Measurements from ENCODE around the gene USF1. TPM values are rescaled to one million over a fixed set of nuclear protein-coding genes. Genes with fewer than 3 reads are reported as not detected.
A peak's percentile ranks its signal among the peaks of the same experiment; 100 is the strongest.
"Not testable (repeated sequence)": the region's sequence is repeated elsewhere in the genome, so short reads cannot be mapped to it uniquely, and the experiment has no call there.

The USF1 gene
- total RNA-seq, 1 experiment from 2014 or later = 61.2 TPM

DNA sequence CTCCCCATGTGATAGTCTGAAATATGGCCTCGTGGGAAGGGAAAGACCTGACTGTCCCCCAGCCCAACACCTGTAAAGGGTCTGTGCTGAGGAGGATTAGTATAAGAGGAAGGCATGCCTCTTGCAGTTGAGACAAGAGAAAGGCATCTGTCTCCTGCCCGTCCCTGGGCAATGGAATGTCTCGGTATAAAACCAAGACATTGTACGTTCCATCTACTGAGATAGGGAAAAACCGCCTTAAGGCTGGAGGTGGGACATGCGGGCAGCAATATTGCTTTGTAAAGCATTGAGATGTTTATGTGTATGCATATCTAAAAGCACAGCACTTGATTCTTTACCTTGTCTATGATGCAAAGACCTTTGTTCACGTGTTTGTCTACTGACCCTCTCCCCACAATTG, 28.6 kb downstream of the USF1 start:
- not testable (repeated sequence) for H3K9me3 ChIP-seq (ENCODE audit: low read length)

DNA sequence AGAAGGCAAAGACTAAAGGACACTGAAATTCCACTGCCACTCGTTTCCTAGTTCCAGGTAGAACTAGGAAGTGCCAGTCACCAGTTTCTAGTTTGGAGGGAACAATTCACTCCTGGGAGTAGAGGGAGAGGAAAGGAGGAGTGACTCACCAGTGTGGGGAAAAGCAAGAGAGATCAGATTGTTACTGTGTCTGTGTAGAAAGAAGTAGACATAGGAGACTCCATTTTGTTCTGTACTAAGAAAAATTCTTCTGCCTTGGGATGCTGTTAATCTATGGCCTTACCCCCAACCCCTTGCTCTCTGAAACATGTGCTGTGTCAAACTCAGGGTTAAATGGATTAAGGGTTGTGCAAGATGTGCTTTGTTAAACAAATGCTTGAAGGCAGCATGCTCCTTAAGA, 29.1 kb downstream of the USF1 start:
- not testable (repeated sequence) for H3K4me3 ChIP-seq (ENCODE audit: low read length); H3K9me2 ChIP-seq (replicated peaks; ENCODE audit: insufficient read depth, low read length); H3K27me3 ChIP-seq (ENCODE audit: low read length); H4K20me1 ChIP-seq (ENCODE audit: insufficient read depth, low read depth, low read length); H3K9ac ChIP-seq (ENCODE audit: low read length); DNase-seq; H3K27ac ChIP-seq (ENCODE audit: low read length); H2AFZ ChIP-seq (ENCODE audit: low read length); H3K4me2 ChIP-seq (ENCODE audit: low read depth, low read length, poor library complexity, severe bottlenecking); H3K9me3 ChIP-seq (ENCODE audit: low read length); H3K79me2 ChIP-seq (ENCODE audit: low read length); H3K36me3 ChIP-seq (ENCODE audit: insufficient read depth, low read length)
- H3K4me1 ChIP-seq (ENCODE audit: low read length) = peaks cover 36% of the 10 kb centered on the region

More for the DNA sequence above, 28.6 kb downstream of the USF1 start:
- H3K4me3 ChIP-seq (ENCODE audit: low read length); H3K27ac ChIP-seq (ENCODE audit: low read length); H4K20me1 ChIP-seq (ENCODE audit: insufficient read depth, low read depth, low read length); H3K36me3 ChIP-seq (ENCODE audit: insufficient read depth, low read length); H3K9ac ChIP-seq (ENCODE audit: low read length); H2AFZ ChIP-seq (ENCODE audit: low read length); DNase-seq; H3K9me2 ChIP-seq (replicated peaks; ENCODE audit: insufficient read depth, low read length); H3K79me2 ChIP-seq (ENCODE audit: low read length); H3K4me2 ChIP-seq (ENCODE audit: low read depth, low read length, poor library complexity, severe bottlenecking); H3K27me3 ChIP-seq (ENCODE audit: low read length): not testable (repeated sequence)
- H3K4me1 ChIP-seq (ENCODE audit: low read length) = peaks cover 38% of the 10 kb centered on the region

GRCh38 chr1:161013488-161014230, 32.1 kb downstream of the USF1 start:
- Histone ChIP-seq H3K27me3 (ENCODE audit: low read length) (no peaks in the 10 kb centered on the region), H3K9ac (ENCODE audit: low read length) (peak overlapping the region; percentile 50), H3K9me3 (ENCODE audit: low read length) (no peaks in the 10 kb centered on the region), H3K79me2 (ENCODE audit: low read length) (no peaks in the 10 kb centered on the region), H3K4me1 (ENCODE audit: low read length) (peaks cover 21% of the 10 kb centered on the region), H3K36me3 (ENCODE audit: insufficient read depth, low read length) (no peaks in the 10 kb centered on the region), H2AFZ (ENCODE audit: low read length) (peak overlapping the region; percentile 95), H3K4me2 (ENCODE audit: low read depth, low read length, poor library complexity, severe bottlenecking) (peak overlapping the region; percentile 51), H4K20me1 (ENCODE audit: insufficient read depth, low read depth, low read length) (no peaks in the 10 kb centered on the region), H3K27ac (ENCODE audit: low read length) (no peak overlapping the region), H3K9me2 (replicated peaks; ENCODE audit: insufficient read depth, low read length) (no peaks in the 10 kb centered on the region), H3K4me3 (ENCODE audit: low read length) (peak overlapping the region; percentile 39; the same call in 1 of the 2 replicates)
- DNase-seq = peak; percentile 74

- DNase-seq = no peak
- peaks cover 15% of the 10 kb centered on the region for H3K4me1 ChIP-seq (ENCODE audit: low read length)
Observed at GRCh38 chr1:161013131-161013487, 32.7 kb downstream of the USF1 start.

GRCh38 chr1:161012420-161012819, 33.4 kb downstream of the USF1 start:
- no peak overlapping the region for H3K4me2 ChIP-seq (ENCODE audit: low read depth, low read length, poor library complexity, severe bottlenecking)
- no peak for DNase-seq
- no peak overlapping the region for H2AFZ ChIP-seq (ENCODE audit: low read length)
- no peak overlapping the region for H3K27ac ChIP-seq (ENCODE audit: low read length)
- H3K36me3 ChIP-seq (ENCODE audit: insufficient read depth, low read length) = no peaks in the 10 kb centered on the region
- no peaks in the 10 kb centered on the region for H3K27me3 ChIP-seq (ENCODE audit: low read length)
- H4K20me1 ChIP-seq (ENCODE audit: insufficient read depth, low read depth, low read length) = no peaks in the 10 kb centered on the region
- H3K9me3 ChIP-seq (ENCODE audit: low read length) = no peaks in the 10 kb centered on the region
- no peak overlapping the region for H3K4me3 ChIP-seq (ENCODE audit: low read length)
- no peak overlapping the region for H3K9ac ChIP-seq (ENCODE audit: low read length)
- H3K79me2 ChIP-seq (ENCODE audit: low read length) = no peaks in the 10 kb centered on the region
- peaks cover 15% of the 10 kb centered on the region for H3K4me1 ChIP-seq (ENCODE audit: low read length)
- no peaks in the 10 kb centered on the region for H3K9me2 ChIP-seq (replicated peaks; ENCODE audit: insufficient read depth, low read length)

More at GRCh38 chr1:161013131-161013487, 32.7 kb downstream of the USF1 start:
- no peak overlapping the region for H3K27ac ChIP-seq (ENCODE audit: low read length)
- peak overlapping the region; percentile 50 for H3K9ac ChIP-seq (ENCODE audit: low read length)
- no peaks in the 10 kb centered on the region for H3K36me3 ChIP-seq (ENCODE audit: insufficient read depth, low read length)
- no peaks in the 10 kb centered on the region for H4K20me1 ChIP-seq (ENCODE audit: insufficient read depth, low read depth, low read length)
- H3K9me2 ChIP-seq (replicated peaks; ENCODE audit: insufficient read depth, low read length) = no peaks in the 10 kb centered on the region
- H3K79me2 ChIP-seq (ENCODE audit: low read length) = no peaks in the 10 kb centered on the region
- H3K4me3 ChIP-seq (ENCODE audit: low read length) = peak overlapping the region; percentile 39; the same call in 1 of the 2 replicates
- H3K4me2 ChIP-seq (ENCODE audit: low read depth, low read length, poor library complexity, severe bottlenecking) = peak overlapping the region; percentile 51
- no peaks in the 10 kb centered on the region for H3K27me3 ChIP-seq (ENCODE audit: low read length)
- no peaks in the 10 kb centered on the region for H3K9me3 ChIP-seq (ENCODE audit: low read length)
- peak overlapping the region; percentile 95; the same call in 1 of the 2 replicates for H2AFZ ChIP-seq (ENCODE audit: low read length)

GRCh38 chr1:161009602-161010211, 36.1 kb downstream of the USF1 start:
- Histone ChIP-seq H3K79me2 (ENCODE audit: low read length) (no peaks in the 10 kb centered on the region), H2AFZ (ENCODE audit: low read length) (no peak overlapping the region), H3K36me3 (ENCODE audit: insufficient read depth, low read length) (no peaks in the 10 kb centered on the region), H3K9me3 (ENCODE audit: low read length) (no peaks in the 10 kb centered on the region), H3K27ac (ENCODE audit: low read length) (no peak overlapping the region), H3K9me2 (replicated peaks; ENCODE audit: insufficient read depth, low read length) (no peaks in the 10 kb centered on the region), H3K4me2 (ENCODE audit: low read depth, low read length, poor library complexity, severe bottlenecking) (no peak overlapping the region), H3K9ac (ENCODE audit: low read length) (no peak overlapping the region), H3K27me3 (ENCODE audit: low read length) (no peaks in the 10 kb centered on the region), H3K4me3 (ENCODE audit: low read length) (no peak overlapping the region), H4K20me1 (ENCODE audit: insufficient read depth, low read depth, low read length) (no peaks in the 10 kb centered on the region), H3K4me1 (ENCODE audit: low read length) (peaks cover 13% of the 10 kb centered on the region)
- DNase-seq = no peak

- no peaks in the 10 kb centered on the region for H3K9me2 ChIP-seq (replicated peaks; ENCODE audit: insufficient read depth, low read length)
- no peak overlapping the region for H3K4me2 ChIP-seq (ENCODE audit: low read depth, low read length, poor library complexity, severe bottlenecking)
- H3K36me3 ChIP-seq (ENCODE audit: insufficient read depth, low read length) = no peaks in the 10 kb centered on the region
- no peak overlapping the region for H3K27ac ChIP-seq (ENCODE audit: low read length)
- no peak overlapping the region for H2AFZ ChIP-seq (ENCODE audit: low read length)
- no peaks in the 10 kb centered on the region for H3K79me2 ChIP-seq (ENCODE audit: low read length)
- no peak for DNase-seq
- H3K27me3 ChIP-seq (ENCODE audit: low read length) = no peaks in the 10 kb centered on the region
- H3K9me3 ChIP-seq (ENCODE audit: low read length) = no peaks in the 10 kb centered on the region
- H4K20me1 ChIP-seq (ENCODE audit: insufficient read depth, low read depth, low read length) = no peaks in the 10 kb centered on the region
- H3K9ac ChIP-seq (ENCODE audit: low read length) = no peak overlapping the region
- peaks cover 12% of the 10 kb centered on the region for H3K4me1 ChIP-seq (ENCODE audit: low read length)
- no peak overlapping the region for H3K4me3 ChIP-seq (ENCODE audit: low read length)
Observed at GRCh38 chr1:161008869-161009510, 36.8 kb downstream of the USF1 start.

GRCh38 chr1:161007369-161007768, 38.4 kb downstream of the USF1 start:
- H2AFZ ChIP-seq (ENCODE audit: low read length) = no peak overlapping the region
- no peaks in the 10 kb centered on the region for H3K4me1 ChIP-seq (ENCODE audit: low read length)
- no peaks in the 10 kb centered on the region for H3K36me3 ChIP-seq (ENCODE audit: insufficient read depth, low read length)
- H3K79me2 ChIP-seq (ENCODE audit: low read length) = no peaks in the 10 kb centered on the region
- H3K4me3 ChIP-seq (ENCODE audit: low read length) = no peak overlapping the region
- no peaks in the 10 kb centered on the region for H4K20me1 ChIP-seq (ENCODE audit: insufficient read depth, low read depth, low read length)
- H3K27me3 ChIP-seq (ENCODE audit: low read length) = no peaks in the 10 kb centered on the region
- H3K9me3 ChIP-seq (ENCODE audit: low read length) = no peaks in the 10 kb centered on the region
- H3K27ac ChIP-seq (ENCODE audit: low read length) = no peak overlapping the region
- H3K4me2 ChIP-seq (ENCODE audit: low read depth, low read length, poor library complexity, severe bottlenecking) = no peak overlapping the region
- DNase-seq = no peak
- no peak overlapping the region for H3K9ac ChIP-seq (ENCODE audit: low read length)
- H3K9me2 ChIP-seq (replicated peaks; ENCODE audit: insufficient read depth, low read length) = no peaks in the 10 kb centered on the region

Data from Karpas-422 (cell line).